Measurements from ENCODE around the gene RNF166.

Gene RNF166

DNA sequence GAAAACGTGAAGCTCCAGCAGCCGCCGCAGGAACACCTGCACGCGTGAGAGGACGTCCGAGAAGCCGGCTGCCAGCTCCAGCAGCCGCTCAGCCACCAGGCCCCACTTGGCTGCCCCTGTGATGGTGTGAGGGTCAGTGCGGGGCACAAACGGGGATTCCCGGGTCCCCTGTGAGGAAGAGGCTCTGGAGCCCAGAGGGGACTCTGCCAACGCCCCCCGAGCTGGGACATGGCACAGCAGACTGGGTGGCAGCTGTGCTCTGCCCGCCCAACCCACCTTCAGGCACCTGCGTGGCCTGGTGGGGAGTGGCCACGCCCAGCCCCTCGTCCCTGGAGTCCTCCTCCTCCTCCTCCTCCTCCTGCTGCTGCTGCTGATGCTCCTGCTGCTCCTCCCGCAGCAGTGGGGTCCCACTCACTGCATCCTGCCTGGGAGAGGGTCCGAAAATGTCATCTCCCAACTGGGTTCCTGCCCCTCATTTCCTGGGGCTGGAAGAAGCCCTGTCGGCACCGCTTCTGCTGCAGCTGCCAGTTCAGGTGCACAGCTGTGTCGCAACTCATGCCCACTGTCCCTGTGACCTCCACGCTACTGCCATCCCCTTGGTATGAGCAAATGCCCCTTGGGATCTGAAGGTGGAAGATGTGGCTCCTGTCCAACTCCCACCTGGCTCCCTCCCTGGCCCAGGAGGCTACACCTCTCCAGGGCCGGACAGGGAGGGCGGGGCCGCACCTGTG lies 27.6 kb upstream of the RNF166 start:
- Histone ChIP-seq H3K36me3 (ENCODE audit: control insufficient read depth, insufficient read depth, low read length) (peaks cover 43% of the 10 kb centered on the region), H3K4me3 (replicated peaks; ENCODE audit: low read depth, low read length) (no peak overlapping the region), H3K27me3 (replicated peaks; ENCODE audit: control insufficient read depth, insufficient read depth, low read length) (no peaks in the 10 kb centered on the region)
- DNase-seq (ENCODE audit: extremely low read depth, insufficient read length) = no peak
- TF ChIP-seq, protein P1, sequence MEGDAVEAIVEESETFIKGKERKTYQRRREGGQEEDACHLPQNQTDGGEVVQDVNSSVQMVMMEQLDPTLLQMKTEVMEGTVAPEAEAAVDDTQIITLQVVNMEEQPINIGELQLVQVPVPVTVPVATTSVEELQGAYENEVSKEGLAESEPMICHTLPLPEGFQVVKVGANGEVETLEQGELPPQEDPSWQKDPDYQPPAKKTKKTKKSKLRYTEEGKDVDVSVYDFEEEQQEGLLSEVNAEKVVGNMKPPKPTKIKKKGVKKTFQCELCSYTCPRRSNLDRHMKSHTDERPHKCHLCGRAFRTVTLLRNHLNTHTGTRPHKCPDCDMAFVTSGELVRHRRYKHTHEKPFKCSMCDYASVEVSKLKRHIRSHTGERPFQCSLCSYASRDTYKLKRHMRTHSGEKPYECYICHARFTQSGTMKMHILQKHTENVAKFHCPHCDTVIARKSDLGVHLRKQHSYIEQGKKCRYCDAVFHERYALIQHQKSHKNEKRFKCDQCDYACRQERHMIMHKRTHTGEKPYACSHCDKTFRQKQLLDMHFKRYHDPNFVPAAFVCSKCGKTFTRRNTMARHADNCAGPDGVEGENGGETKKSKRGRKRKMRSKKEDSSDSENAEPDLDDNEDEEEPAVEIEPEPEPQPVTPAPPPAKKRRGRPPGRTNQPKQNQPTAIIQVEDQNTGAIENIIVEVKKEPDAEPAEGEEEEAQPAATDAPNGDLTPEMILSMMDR (IDR thresholded peaks at IDR 0.05; ENCODE audit: insufficient read depth, low read length, poor library complexity, severe bottlenecking) = no peak

GRCh38 chr16:88732961-88733294 lies 26.7 kb upstream of the RNF166 start:
- peaks cover 37% of the 10 kb centered on the region for H3K36me3 ChIP-seq (ENCODE audit: control insufficient read depth, insufficient read depth, low read length)

GRCh38 chr16:88732172-88732960 lies 26.2 kb upstream of the RNF166 start:
- DNase-seq (ENCODE audit: extremely low read depth, insufficient read length) = no peak
- TF ChIP-seq, protein P1 (IDR thresholded peaks at IDR 0.05; ENCODE audit: insufficient read depth, low read length, poor library complexity, severe bottlenecking) = no peak
- H3K27me3 ChIP-seq (replicated peaks; ENCODE audit: control insufficient read depth, insufficient read depth, low read length) = no peaks in the 10 kb centered on the region
- H3K4me3 ChIP-seq (replicated peaks; ENCODE audit: low read depth, low read length) = no peak overlapping the region
- peaks cover 35% of the 10 kb centered on the region for H3K36me3 ChIP-seq (ENCODE audit: control insufficient read depth, insufficient read depth, low read length)

More at GRCh38 chr16:88732961-88733294, 26.7 kb upstream of the RNF166 start:
- DNase-seq (ENCODE audit: extremely low read depth, insufficient read length) = no peak
- TF ChIP-seq, protein P1 (IDR thresholded peaks at IDR 0.05; ENCODE audit: insufficient read depth, low read length, poor library complexity, severe bottlenecking) = no peak
- Histone ChIP-seq H3K4me3 (replicated peaks; ENCODE audit: low read depth, low read length) (no peak overlapping the region), H3K27me3 (replicated peaks; ENCODE audit: control insufficient read depth, insufficient read depth, low read length) (no peaks in the 10 kb centered on the region)

GRCh38 chr16:88731699-88732098 lies 25.5 kb upstream of the RNF166 start:
- no peak for DNase-seq (ENCODE audit: extremely low read depth, insufficient read length)
- no peaks in the 10 kb centered on the region for H3K27me3 ChIP-seq (replicated peaks; ENCODE audit: control insufficient read depth, insufficient read depth, low read length)
- H3K4me3 ChIP-seq (replicated peaks; ENCODE audit: low read depth, low read length) = no peak overlapping the region
- TF ChIP-seq, protein P1 (IDR thresholded peaks at IDR 0.05; ENCODE audit: insufficient read depth, low read length, poor library complexity, severe bottlenecking) = no peak
- peaks cover 38% of the 10 kb centered on the region for H3K36me3 ChIP-seq (ENCODE audit: control insufficient read depth, insufficient read depth, low read length)

- TF ChIP-seq, protein P1 (IDR thresholded peaks at IDR 0.05; ENCODE audit: insufficient read depth, low read length, poor library complexity, severe bottlenecking) = no peak
- Histone ChIP-seq H3K36me3 (ENCODE audit: control insufficient read depth, insufficient read depth, low read length) (peaks cover 40% of the 10 kb centered on the region), H3K4me3 (replicated peaks; ENCODE audit: low read depth, low read length) (no peak overlapping the region), H3K27me3 (replicated peaks; ENCODE audit: control insufficient read depth, insufficient read depth, low read length) (no peaks in the 10 kb centered on the region)
- no peak for DNase-seq (ENCODE audit: extremely low read depth, insufficient read length)
Observed at GRCh38 chr16:88730632-88731607, 24.7 kb upstream of the RNF166 start.
